BLaER1 (cell line): ENCODE results near the gene HSP90B1.

ENCODE experiments used
- H3K27ac ChIP-seq: shearing (Covaris generic); formaldehyde crosslinking; 2 replicates; pipeline ENCODE4 v1.8.1; 2022
- H3K27me3 ChIP-seq: shearing (Covaris generic); formaldehyde crosslinking; 2 replicates; pipeline ENCODE4 v1.8.1; 2022
- H3K36me3 ChIP-seq: shearing (Covaris generic); formaldehyde crosslinking; 2 replicates; pipeline ENCODE4 v1.8.1; 2022
- H3K4me1 ChIP-seq: shearing (Covaris generic); formaldehyde crosslinking; 2 replicates; pipeline ENCODE4 v1.8.1; 2022
- H3K4me2 ChIP-seq: shearing (Covaris generic); formaldehyde crosslinking; 2 replicates; pipeline ENCODE4 v1.8.1; 2022
- H3K4me3 ChIP-seq: shearing (Covaris generic); formaldehyde crosslinking; 2 replicates; pipeline ENCODE4 v1.8.1; 2022
- H3K9ac ChIP-seq: shearing (Covaris generic); formaldehyde crosslinking; 2 replicates; pipeline ENCODE4 v1.8.1; 2022
- H3K9me3 ChIP-seq: shearing (Covaris generic); formaldehyde crosslinking; 2 replicates; pipeline ENCODE4 v1.8.1; 2022
- H4K20me1 ChIP-seq: shearing (Covaris generic); formaldehyde crosslinking; 2 replicates; pipeline ENCODE4 v1.8.1; 2022
- Cebpa-rat ChIP-seq: shearing (Covaris generic); IDR thresholded peaks from 2 replicates; pipeline ENCODE4 v1.8.1; 2022

HSP90B1 gene

GRCh38 chr12:103903993-103904392 is 26.2 kb upstream of the HSP90B1 start:
- Histone ChIP-seq H3K4me2 (no peak overlapping the region), H3K27me3 (no peaks in the 10 kb centered on the region), H4K20me1 (no peaks in the 10 kb centered on the region), H3K4me3 (no peak overlapping the region), H3K36me3 (no peaks in the 10 kb centered on the region), H3K9me3 (peaks cover 10% of the 10 kb centered on the region), H3K9ac (no peak overlapping the region), H3K27ac (no peak overlapping the region), H3K4me1 (0 out of 2 replicates have a peak, but pooled peaks cover 7% of the 10 kb centered on the region)
- no peak for TF ChIP-seq Cebpa-rat

DNA sequence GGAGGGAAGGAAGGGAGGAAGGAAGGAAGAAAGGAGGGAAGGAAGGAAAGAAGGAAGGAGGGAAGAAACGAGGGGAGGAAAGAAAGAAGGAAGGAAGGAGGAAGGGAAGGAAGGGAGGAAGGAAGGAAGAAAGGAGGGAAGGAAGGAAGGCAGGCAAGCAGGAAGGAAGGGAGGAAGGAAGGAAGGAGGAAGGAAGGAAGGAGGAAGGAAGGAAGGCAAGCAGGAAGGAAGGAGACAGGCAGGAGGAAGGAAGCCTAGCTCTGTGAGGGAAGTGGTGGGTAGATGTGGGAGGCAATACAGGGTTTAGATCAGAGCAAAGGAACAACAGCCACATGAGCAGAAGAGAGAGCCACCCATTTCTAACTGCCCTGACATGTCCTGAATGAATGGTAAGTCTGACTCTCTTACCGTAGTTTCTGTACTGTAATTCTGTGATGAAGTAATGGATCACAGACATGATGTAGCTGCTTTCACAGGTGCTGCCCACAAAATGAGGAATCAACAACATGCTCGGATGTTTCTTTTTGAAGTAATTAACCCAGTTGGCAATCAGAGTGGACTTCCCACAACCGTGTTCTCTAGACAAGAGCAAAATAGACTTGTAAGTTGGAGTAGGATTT is 24.4 kb upstream of the HSP90B1 start:
- Histone ChIP-seq H4K20me1 (no peaks in the 10 kb centered on the region), H3K27me3 (no peaks in the 10 kb centered on the region), H3K9me3 (peaks cover 10% of the 10 kb centered on the region), H3K4me1 (0 out of 2 replicates have a peak, but pooled peaks cover 7% of the 10 kb centered on the region), H3K4me3 (no peak overlapping the region), H3K36me3 (no peaks in the 10 kb centered on the region), H3K4me2 (no peak overlapping the region), H3K9ac (no peak overlapping the region), H3K27ac (no peak overlapping the region)
- no peak for TF ChIP-seq Cebpa-rat

DNA sequence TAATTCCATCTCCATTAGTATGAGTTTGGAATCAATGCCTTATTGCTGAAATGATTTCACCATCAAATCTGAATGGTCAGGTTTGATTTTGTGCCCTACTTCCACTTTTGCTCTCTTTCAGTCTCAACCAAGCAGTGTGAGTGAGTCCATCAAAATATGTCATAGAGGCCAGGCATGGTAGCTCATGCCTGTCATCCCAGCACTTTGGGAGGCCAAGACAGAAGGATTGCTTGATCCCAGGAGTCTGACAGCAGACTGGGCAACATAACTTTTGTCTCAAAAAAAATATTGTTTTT is 22.0 kb upstream of the HSP90B1 start:
- H3K27me3 ChIP-seq: no peaks in the 10 kb centered on the region
- 0 out of 2 replicates have a peak, but pooled peaks cover 7% of the 10 kb centered on the region for H3K4me1 ChIP-seq
- H3K9me3 ChIP-seq: peaks cover 10% of the 10 kb centered on the region
- no peak overlapping the region for H3K4me3 ChIP-seq
- H3K4me2 ChIP-seq: no peak overlapping the region
- H4K20me1 ChIP-seq: no peaks in the 10 kb centered on the region
- no peak for TF ChIP-seq Cebpa-rat
- no peaks in the 10 kb centered on the region for H3K36me3 ChIP-seq
- H3K9ac ChIP-seq: no peak overlapping the region
- no peak overlapping the region for H3K27ac ChIP-seq

- no peak overlapping the region for H3K27ac ChIP-seq
- H3K9me3 ChIP-seq: peaks cover 10% of the 10 kb centered on the region
- 0 out of 2 replicates have a peak, but pooled peaks cover 7% of the 10 kb centered on the region for H3K4me1 ChIP-seq
- H3K4me2 ChIP-seq: no peak overlapping the region
- no peaks in the 10 kb centered on the region for H3K27me3 ChIP-seq
- no peak for TF ChIP-seq Cebpa-rat
- H3K4me3 ChIP-seq: no peak overlapping the region
- no peaks in the 10 kb centered on the region for H3K36me3 ChIP-seq
- no peak overlapping the region for H3K9ac ChIP-seq
- no peaks in the 10 kb centered on the region for H4K20me1 ChIP-seq
Observed at GRCh38 chr12:103908877-103909276, 21.3 kb upstream of the HSP90B1 start.

- no peak for TF ChIP-seq Cebpa-rat
- H3K36me3 ChIP-seq: no peaks in the 10 kb centered on the region
Observed at GRCh38 chr12:103909811-103910210, 20.4 kb upstream of the HSP90B1 start.

GRCh38 chr12:103912069-103912468 is 18.1 kb upstream of the HSP90B1 start:
- H4K20me1 ChIP-seq: no peaks in the 10 kb centered on the region
- no peaks in the 10 kb centered on the region for H3K27me3 ChIP-seq
- no peaks in the 10 kb centered on the region for H3K4me1 ChIP-seq
- no peak for TF ChIP-seq Cebpa-rat
- H3K36me3 ChIP-seq: no peaks in the 10 kb centered on the region
- no peaks in the 10 kb centered on the region for H3K9me3 ChIP-seq
- H3K27ac ChIP-seq: no peak overlapping the region
- H3K4me3 ChIP-seq: no peak overlapping the region
- no peak overlapping the region for H3K4me2 ChIP-seq
- no peak overlapping the region for H3K9ac ChIP-seq

More at GRCh38 chr12:103909811-103910210, 20.4 kb upstream of the HSP90B1 start:
- H4K20me1 ChIP-seq: no peaks in the 10 kb centered on the region
- no peak overlapping the region for H3K9ac ChIP-seq
- H3K4me2 ChIP-seq: no peak overlapping the region
- no peak overlapping the region for H3K27ac ChIP-seq
- H3K4me1 ChIP-seq: no peaks in the 10 kb centered on the region
- H3K27me3 ChIP-seq: no peaks in the 10 kb centered on the region
- H3K4me3 ChIP-seq: no peak overlapping the region
- H3K9me3 ChIP-seq: peaks cover 10% of the 10 kb centered on the region

GRCh38 chr12:103913100-103913499 is 17.1 kb upstream of the HSP90B1 start:
- Histone ChIP-seq H3K4me1 (no peaks in the 10 kb centered on the region), H3K9ac (no peak overlapping the region), H4K20me1 (no peaks in the 10 kb centered on the region), H3K27ac (no peak overlapping the region), H3K4me2 (no peak overlapping the region), H3K27me3 (no peaks in the 10 kb centered on the region), H3K4me3 (no peak overlapping the region), H3K9me3 (peaks cover 5% of the 10 kb centered on the region; the same call in 1 of the 2 replicates), H3K36me3 (no peaks in the 10 kb centered on the region)
- no peak for TF ChIP-seq Cebpa-rat

DNA sequence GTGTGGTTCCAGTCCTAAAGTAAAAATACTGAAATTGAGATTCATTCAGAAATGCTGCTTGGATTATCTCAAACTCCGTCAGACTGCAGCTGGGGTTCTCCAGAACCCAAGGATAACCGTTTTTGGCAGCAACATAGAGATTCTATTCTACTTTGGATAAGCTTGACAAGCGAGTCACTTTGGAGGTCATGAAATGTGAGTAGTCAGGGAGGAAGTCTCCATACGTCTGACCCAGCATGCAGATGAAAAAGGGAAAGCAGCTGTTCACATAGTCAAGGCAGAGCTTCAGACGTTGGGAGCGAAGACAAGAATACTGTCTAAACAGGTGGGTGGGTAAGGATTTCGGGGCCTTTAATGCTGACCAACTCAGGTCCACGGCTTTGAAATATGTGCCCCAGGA is 14.9 kb upstream of the HSP90B1 start:
- peaks cover 5% of the 10 kb centered on the region; the same call in 1 of the 2 replicates for H3K9me3 ChIP-seq
- H3K4me1 ChIP-seq: no peaks in the 10 kb centered on the region
- no peaks in the 10 kb centered on the region for H3K27me3 ChIP-seq
- TF ChIP-seq Cebpa-rat: no peak
- H4K20me1 ChIP-seq: no peaks in the 10 kb centered on the region
- H3K27ac ChIP-seq: no peak overlapping the region
- no peak overlapping the region for H3K4me3 ChIP-seq
- H3K9ac ChIP-seq: no peak overlapping the region
- H3K4me2 ChIP-seq: no peak overlapping the region
- H3K36me3 ChIP-seq: no peaks in the 10 kb centered on the region

- H3K9me3 ChIP-seq: peaks cover 5% of the 10 kb centered on the region; the same call in 1 of the 2 replicates
- no peaks in the 10 kb centered on the region for H3K27me3 ChIP-seq
- no peak overlapping the region for H3K27ac ChIP-seq
- H3K4me2 ChIP-seq: no peak overlapping the region
- no peaks in the 10 kb centered on the region for H4K20me1 ChIP-seq
- no peak overlapping the region for H3K9ac ChIP-seq
- no peak overlapping the region for H3K4me3 ChIP-seq
- H3K4me1 ChIP-seq: no peaks in the 10 kb centered on the region
- no peaks in the 10 kb centered on the region for H3K36me3 ChIP-seq
- TF ChIP-seq Cebpa-rat: no peak
Observed at GRCh38 chr12:103917873-103918272, 12.3 kb upstream of the HSP90B1 start.

GRCh38 chr12:103924761-103925641 is 5.2 kb upstream of the HSP90B1 start:
- no peak overlapping the region for H3K4me2 ChIP-seq

More at GRCh38 chr12:103924761-103925641, 5.2 kb upstream of the HSP90B1 start:
- Histone ChIP-seq H3K4me3 (no peak overlapping the region), H3K27ac (no peak overlapping the region), H3K27me3 (no peaks in the 10 kb centered on the region), H3K9me3 (no peaks in the 10 kb centered on the region), H3K36me3 (no peaks in the 10 kb centered on the region), H4K20me1 (no peaks in the 10 kb centered on the region), H3K4me1 (peaks cover 13% of the 10 kb centered on the region), H3K9ac (no peak overlapping the region)
- TF ChIP-seq Cebpa-rat: no peak
